Endometrial microvascular endothelial cells (primary cell): Measurements from ENCODE around the gene CLEC16A. TPM values are rescaled to one million over a fixed set of nuclear protein-coding genes. Genes with fewer than 3 reads are reported as not detected.
"Not testable (repeated sequence)": the region's sequence is repeated elsewhere in the genome, so short reads cannot be mapped to it uniquely, and the experiment has no call there.

Experiments used
- in situ Hi-C: cut with HindIII; loops from 2 replicates; pipeline ENCODE4 v1.10.0; 2017; ENCODE audit warnings: low sequenced_read_pairs, low pct_unique_long_range_greater_than_20kb; ENCODE audit errors: inconsistent ontology term
- total RNA-seq: library from RNA; depleted of rRNA; stranded (reverse); fragments of >200 nt; gene quantifications from one replicate; pipeline ENCODE4 v1.2.3, GENCODE V29; 2015; ENCODE audit errors: inconsistent ontology term

CLEC16A gene
- total RNA-seq, 1 donor from 2014 or later: 13.7 TPM

GRCh38 chr16:10923146-10923649 lies 21.2 kb upstream of the CLEC16A start:
- in situ Hi-C loops: no loop called here

DNA sequence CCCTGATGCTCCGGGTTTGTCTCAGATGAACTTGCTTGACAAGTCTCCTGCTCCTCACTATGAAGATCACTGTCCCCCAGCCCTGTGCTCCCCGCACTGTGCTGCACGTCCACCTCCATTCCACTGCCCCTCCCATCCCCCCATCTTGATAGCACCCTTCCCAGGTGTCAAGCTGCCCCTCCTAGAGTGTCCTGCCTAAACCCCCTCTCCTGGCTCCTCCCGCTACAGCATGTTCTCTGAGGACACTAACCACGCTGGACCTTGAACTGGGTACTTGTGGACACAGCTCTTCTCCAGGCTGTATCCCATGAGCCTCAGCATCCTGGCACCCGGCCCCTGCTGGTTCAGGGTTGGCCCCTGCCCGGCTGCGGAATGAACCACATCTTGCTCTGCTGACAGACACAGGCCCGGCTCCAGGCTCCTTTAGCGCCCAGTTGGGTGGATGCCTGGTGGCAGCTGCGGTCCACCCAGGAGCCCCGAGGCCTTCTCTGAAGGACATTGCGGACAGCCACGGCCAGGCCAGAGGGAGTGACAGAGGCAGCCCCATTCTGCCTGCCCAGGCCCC lies 20.6 kb upstream of the CLEC16A start:
- in situ Hi-C loops: no loop called here

- in situ Hi-C loops: not testable (repeated sequence)
These were observed 19.1 kb upstream of the CLEC16A start for GRCh38 chr16:10925285-10925684.

DNA sequence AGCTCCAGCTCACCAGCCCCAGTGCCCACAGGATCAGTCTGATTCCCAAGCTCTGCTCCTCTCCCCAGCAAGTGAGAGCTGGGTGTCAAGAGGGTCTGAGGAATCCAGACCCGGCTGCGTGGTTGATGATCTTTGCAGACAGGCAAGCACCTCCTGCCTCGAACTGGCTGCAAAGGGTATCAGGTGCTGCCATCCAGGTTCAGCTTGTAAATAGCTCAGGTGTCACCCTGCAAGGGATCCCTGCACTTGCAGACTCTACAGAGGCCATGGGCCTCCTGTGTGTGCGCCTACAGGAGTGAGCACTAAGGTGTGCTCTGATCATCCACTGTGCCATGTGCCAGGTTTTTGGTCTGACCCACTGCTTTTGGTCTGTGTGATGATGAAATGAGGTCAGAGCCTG lies 18.3 kb upstream of the CLEC16A start:
- in situ Hi-C loops: no loop called here

DNA sequence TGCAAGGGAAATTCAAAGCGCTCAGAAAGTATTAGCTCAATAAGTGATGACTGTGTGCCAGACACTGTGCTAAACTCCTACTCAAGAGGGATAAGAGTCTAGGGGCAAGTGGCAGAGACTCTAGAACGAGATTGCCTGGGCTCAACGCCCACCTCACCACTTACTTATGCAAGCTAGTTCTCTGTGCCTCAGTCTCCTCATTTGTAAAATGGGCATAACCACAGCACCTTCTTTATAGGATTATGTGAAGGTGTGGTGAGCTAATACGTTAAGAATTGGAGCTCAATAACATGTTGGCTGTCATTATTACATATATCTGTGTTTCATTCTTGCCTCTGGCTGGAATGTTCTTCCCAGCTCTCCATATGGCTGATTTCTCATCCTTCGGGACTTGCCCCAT lies 17.5 kb upstream of the CLEC16A start:
- in situ Hi-C loops: no loop called here

- in situ Hi-C loops: no loop called here
These were observed 16.8 kb upstream of the CLEC16A start for GRCh38 chr16:10927497-10928112.

DNA sequence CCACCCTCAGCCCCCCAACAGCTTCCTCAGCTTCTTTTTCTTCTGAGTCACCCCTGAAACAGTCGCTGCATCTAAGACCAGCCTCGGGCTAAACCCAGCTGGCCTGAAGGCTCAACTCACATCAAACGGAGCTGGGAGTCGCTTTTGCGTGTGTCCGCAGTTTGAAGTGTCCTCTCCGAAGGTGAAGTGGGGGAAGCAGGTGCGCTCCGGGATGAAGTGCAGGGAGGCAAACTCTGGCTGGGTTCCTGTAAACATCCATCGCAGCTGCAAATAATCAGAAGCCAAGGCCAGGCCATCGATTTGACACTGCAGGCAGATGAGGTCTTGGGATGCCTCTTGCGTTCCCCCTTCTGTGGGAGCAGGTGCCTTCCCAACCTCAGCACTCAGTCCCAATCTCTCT lies 15.3 kb upstream of the CLEC16A start:
- in situ Hi-C loops: not testable (repeated sequence)

DNA sequence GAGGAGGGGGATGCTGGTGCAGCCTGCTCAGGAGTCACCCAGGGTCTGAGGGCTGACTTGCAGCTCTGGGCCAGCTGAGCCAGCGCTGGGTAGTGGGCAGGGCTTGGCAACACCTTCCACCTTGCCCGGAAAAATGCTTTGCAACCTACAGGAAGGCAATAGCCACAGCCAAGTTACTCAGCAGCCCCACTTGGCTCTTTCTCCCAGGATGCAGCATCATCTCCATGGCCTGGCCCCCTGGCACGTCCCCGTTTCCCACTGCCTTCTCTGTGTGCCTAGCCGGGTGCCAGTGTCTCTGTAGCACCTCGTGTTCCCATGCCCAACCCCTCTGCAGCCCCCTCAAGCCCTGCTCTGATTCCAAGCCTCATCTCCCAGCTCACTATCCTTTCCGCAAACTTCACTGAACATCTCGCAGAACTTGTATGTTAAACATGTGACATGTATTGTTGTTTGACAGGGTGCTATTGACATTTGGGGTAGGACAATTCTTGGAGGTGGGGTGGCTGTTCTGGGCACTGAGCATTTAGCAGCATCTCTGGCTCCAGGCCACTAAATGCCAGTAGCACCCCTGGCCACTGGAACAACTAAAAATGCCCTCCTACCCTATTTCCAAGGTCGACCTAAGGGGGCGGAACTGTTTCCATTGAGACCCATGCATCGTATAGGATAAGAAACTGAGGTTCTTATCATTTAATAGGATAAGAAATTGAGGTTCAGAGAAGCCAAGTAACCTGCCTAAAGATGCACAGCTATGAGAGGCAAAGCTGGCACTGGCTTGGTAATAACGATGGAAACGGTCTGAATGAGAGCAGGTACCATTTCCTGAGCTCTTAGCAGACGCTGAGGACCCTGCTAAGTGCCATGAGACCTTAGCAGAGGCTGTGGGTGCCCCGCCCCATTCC lies 14.3 kb upstream of the CLEC16A start:
- in situ Hi-C loops: no loop called here

DNA sequence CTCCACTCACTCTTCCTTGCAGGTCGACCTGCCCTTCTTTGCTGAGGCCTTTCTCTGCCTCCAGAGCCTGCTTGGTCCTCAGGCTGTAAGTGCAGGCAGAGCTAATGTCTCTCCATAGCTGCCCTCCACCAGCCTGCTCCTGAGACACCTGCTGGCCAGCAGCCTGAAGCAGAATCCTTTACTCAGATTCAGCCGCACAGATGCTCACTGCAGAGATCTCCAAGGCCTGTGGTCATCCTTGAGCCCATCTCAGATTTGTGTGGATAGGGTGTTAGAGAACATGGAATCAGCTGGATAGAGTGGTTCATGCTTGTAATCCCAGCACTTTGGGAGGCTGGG lies 13.6 kb upstream of the CLEC16A start:
- in situ Hi-C loops: no loop called here

DNA sequence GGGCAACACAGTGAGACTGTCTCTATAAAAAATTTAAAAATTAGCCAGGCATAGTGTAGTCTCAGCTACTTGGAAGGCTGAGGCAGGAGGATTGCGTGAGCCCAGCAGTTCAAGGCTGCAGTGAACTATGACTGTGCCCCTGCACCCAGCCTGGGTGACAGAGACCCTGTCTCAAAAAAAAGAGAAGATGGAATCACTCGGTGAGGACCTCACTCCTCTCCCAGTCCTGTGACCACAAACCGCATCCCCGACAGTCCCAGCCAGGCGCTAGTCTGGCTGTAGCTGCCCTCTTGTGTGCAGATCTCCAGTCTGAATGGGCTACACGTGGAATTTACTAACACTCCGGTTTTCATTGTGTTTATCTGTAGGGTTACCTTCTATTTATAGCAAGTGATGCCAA lies 13.2 kb upstream of the CLEC16A start:
- in situ Hi-C loops: no loop called here

DNA sequence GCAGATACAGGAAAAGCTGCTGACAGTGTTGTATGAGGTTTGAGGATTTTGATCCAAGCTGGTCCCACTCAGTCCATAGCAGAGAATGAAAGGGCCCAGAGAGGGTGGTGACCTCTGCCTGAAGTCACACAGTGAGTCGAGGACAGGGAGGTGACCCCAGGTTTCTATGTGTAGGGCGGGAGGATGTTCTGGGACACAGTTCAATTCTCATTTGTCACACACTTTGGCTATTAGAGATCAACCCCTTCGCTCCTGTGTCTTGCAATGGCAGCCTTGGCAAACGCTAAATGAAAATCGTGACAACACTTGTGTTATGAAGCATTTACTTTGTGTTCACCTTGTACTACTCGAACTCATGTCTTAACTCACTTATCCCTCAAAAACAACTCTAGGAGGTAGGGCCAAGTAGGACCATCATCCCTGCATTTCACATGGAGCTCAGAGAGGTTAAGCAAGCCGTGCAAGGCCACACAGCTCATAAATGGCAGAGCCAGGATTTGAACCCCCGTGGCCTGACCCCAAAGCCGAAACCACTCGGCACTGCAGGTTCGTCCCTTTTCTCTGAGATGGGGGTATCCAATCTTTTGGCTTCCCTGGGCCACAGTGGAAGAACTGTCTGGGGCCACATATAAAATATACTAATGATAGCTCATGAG lies 12.3 kb upstream of the CLEC16A start:
- in situ Hi-C loops: no loop called here

GRCh38 chr16:10932959-10933710 lies 11.2 kb upstream of the CLEC16A start:
- in situ Hi-C loops: no loop called here

DNA sequence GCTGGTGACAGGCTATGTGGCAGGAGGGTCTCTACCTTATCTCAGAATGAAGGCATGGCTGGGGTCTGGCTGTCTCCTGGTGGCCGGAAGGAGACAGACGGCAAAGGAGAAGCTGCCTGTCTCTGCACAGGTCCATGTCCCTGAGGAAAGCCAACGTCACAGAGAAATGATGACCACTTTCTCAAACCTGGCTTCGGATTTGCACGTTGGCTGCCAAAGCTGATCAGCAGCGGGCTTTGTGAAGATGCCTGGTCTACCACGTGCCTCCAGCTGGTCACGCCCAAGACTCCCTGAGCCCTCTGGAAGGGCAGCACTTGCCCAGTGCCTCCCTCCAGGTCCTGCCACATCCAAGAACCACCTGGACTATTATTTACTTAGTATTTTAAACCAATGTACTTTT lies 10.5 kb upstream of the CLEC16A start:
- in situ Hi-C loops: no loop called here

DNA sequence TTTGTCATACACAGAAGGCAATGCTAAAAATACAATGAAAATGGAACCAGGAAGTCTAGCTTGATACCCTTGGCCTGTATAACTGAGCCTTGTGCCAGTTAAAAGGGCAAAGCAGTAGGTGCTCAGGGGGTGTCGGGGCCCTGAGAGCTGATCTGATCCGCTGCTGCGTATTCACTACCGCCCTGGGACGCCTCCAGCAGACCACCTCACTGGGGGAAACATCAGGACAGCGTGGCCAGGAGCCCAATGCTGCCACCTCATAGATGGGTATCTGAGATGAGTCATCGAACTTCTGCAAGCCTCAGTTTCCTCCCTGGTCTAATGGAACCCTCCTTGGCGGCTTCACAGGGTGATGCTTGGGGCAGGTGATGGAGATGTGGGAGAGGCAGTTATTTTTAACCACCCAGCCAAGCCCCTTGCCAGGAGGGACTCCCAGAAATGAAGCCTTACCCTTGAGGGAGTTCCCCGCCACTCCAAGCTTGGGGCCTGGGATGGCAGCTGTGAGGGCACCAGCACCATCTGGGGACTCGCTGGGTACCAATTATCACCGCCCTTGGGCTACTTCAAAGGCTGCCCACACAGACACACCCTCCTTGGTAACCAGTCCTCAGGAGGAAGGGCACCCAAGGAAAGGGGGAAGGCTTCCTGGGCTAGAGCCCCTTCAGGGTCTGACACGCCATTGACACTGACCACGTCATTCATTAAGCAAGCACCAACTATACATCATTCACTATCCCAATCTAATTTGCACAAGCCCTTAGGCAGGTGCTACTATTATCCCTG lies 9.8 kb upstream of the CLEC16A start:
- in situ Hi-C loops: no loop called here

DNA sequence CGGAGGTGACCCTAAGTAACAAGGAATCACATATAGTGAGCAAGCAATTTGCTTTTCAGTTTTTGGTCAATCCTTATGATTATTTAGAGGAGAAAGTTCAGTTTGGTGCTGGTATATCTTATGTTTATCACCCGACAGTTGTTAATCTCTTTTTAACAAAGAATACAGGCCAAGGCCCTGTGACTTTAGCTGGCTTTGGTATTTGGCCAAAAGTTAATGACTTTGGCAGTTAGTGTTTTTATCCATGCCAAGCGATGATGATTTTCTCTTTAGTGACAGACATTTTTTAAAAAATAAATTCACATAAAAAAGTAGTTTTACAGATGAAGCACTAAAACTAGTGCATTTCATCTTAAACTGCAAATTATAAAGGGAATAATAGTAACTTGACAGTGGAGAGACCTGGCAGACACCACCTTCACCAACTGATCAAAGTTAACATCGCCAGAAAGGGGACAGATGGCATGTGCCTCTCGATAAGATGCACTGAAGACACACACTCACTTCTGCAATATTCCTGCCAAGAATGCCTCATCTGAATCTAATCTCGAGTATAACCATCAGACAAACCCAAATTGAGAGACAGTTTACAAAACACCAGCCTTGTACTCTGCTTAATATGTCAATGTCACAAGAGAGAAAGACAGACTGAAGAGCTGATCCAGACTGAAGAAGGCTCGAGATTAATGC lies 9.0 kb upstream of the CLEC16A start:
- in situ Hi-C loops: no loop called here

DNA sequence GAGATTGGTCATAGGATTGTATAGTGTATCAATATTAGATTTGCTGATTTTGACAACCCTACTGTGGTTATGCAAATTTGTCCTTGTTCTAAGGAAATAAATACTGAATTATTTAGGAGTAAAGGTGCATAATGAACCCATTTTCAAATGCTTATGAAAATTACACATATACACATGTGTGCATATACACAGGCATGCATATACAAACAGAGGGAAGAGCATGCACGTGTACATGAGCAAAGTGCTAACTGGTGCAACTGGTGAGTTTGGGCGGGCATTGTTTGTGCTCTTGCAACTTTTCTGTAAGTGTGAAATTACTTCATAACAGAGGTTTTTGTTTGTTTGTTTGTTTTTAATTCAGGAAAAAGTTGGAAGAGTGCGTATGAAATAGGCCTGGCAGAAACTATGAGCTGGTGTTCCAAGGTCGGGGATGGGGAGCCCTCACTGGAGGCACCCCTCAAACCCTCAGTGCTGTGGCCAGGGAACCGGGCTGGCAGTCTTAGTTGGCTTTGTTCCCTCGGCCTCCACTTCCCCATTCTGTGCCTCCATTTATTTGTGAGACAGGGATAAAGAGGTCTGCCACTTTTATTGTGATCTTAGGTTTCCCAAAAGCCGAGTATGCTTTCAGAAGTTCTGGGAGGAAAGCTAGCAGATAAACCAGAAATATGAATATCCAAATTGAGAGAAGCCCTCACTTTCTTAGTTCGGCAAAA lies 7.9 kb upstream of the CLEC16A start:
- in situ Hi-C loops: no loop called here
